GM18499 (cell line): ENCODE results near the gene CLEC2A.
"Not testable (repeated sequence)": the region's sequence is repeated elsewhere in the genome, so short reads cannot be mapped to it uniquely, and the experiment has no call there.

Source experiments
- ATAC-seq: cut with Tn5 transposase; IDR thresholded peaks from one replicate; pipeline ENCODE4 v1.9.1; 2021; ENCODE audit warnings: moderate number of reproducible peaks; ENCODE audit not compliant: insufficient read depth, unreplicated experiment

The CLEC2A gene

GRCh38 chr12:9888665-9889273 lies 43.4 kb downstream of the CLEC2A start:
- no peak for ATAC-seq

GRCh38 chr12:9883175-9883574 lies 49.0 kb downstream of the CLEC2A start:
- ATAC-seq, result no peak

- no peak for ATAC-seq
Observed at GRCh38 chr12:9881988-9882387, 50.2 kb downstream of the CLEC2A start.

GRCh38 chr12:9881246-9881645 lies 50.9 kb downstream of the CLEC2A start, which contains the start of gene KLRF2:
Gene KLRF2, plus strand, starts transcription at chr12:9881489. Its CDS starts 107 bp downstream, at chr12:9881596.
- ATAC-seq, result no peak

- ATAC-seq, result no peak
Observed at GRCh38 chr12:9880532-9881078, 51.6 kb downstream of the CLEC2A start.

- ATAC-seq, result not testable (repeated sequence)
Observed at GRCh38 chr12:9876120-9876519, 56.0 kb downstream of the CLEC2A start.

GRCh38 chr12:9872742-9873141 lies 59.4 kb downstream of the CLEC2A start:
- ATAC-seq, result no peak

- no peak for ATAC-seq
Observed at GRCh38 chr12:9872162-9872561, 60.0 kb downstream of the CLEC2A start.

- no peak for ATAC-seq
Observed at GRCh38 chr12:9870286-9870866, 61.8 kb downstream of the CLEC2A start.

- no peak for ATAC-seq
Observed at GRCh38 chr12:9869307-9870161, 62.6 kb downstream of the CLEC2A start, which contains the start of gene CLEC2B. Gene CLEC2B, minus strand, starts transcription at chr12:9869354.

GRCh38 chr12:9868951-9869306 lies 63.2 kb downstream of the CLEC2A start:
- ATAC-seq, result no peak

- ATAC-seq, result no peak
Observed at GRCh38 chr12:9868311-9868801, 63.8 kb downstream of the CLEC2A start.

GRCh38 chr12:9867531-9867930 lies 64.6 kb downstream of the CLEC2A start:
- no peak for ATAC-seq

GRCh38 chr12:9866860-9867269 lies 65.3 kb downstream of the CLEC2A start:
- no peak for ATAC-seq

GRCh38 chr12:9864913-9865675 lies 67.1 kb downstream of the CLEC2A start:
- no peak for ATAC-seq
